HT1080 (cell line): Measurements from ENCODE around the gene MAPK7. TPM values are rescaled to one million over a fixed set of nuclear protein-coding genes. Genes with fewer than 3 reads are reported as not detected.

Source experiments
- DNase-seq: peaks from one replicate; pipeline ENCODE4 v3.0.0-alpha.2; 2015; ENCODE audit warnings: low read depth
- small RNA-seq: library from RNA; depleted of rRNA; stranded (forward); fragments of <200 nt; gene quantifications from one replicate; pipeline ENCODE3, GENCODE V24; 2014
- total RNA-seq: library from RNA; depleted of rRNA; stranded (reverse); fragments of >200 nt; shearing (Covaris generic); gene quantifications from 2 replicates; pipeline ENCODE4 v1.2.3, GENCODE V29; 2014; rRNA removed

MAPK7 gene
- total RNA-seq, 1 experiment from 2014 or later, result 8.6 TPM

GRCh38 chr17:19415311-19415710 is 37.0 kb downstream of the MAPK7 start:
- no peak for DNase-seq

GRCh38 chr17:19415806-19416775 is 37.8 kb downstream of the MAPK7 start:
- no peak for DNase-seq

- no peak for DNase-seq
Observed at GRCh38 chr17:19417611-19418010, 39.3 kb downstream of the MAPK7 start.

- DNase-seq, result peak; percentile 67
Observed at GRCh38 chr17:19418251-19418992, 40.1 kb downstream of the MAPK7 start.

- no peak for DNase-seq
Observed at GRCh38 chr17:19421219-19421618, 42.9 kb downstream of the MAPK7 start.

GRCh38 chr17:19421926-19422325 is 43.6 kb downstream of the MAPK7 start:
- no peak for DNase-seq

- no peak for DNase-seq
Observed at GRCh38 chr17:19424934-19425868, 46.9 kb downstream of the MAPK7 start.

GRCh38 chr17:19426631-19427030 is 48.3 kb downstream of the MAPK7 start:
- no peak for DNase-seq

- no peak for DNase-seq
Observed at GRCh38 chr17:19431691-19432090, 53.4 kb downstream of the MAPK7 start.

Small RNAs within 50 kb of the gene (small RNA-seq; reads per million reads assigned to genes)
- gene MIR1180 (0.36 reads per million, percentile 41 among the genes with 10 or more reads in this experiment), gene RF00537 (not detected)

Other genes starting within 250 kb of the MAPK7 start
- gene EPN2, start 141.1 kb upstream of the MAPK7 start, total RNA-seq, result 13.5 and 15.8 TPM in 2 replicates
- gene B9D1, start 15.8 kb upstream of the MAPK7 start, total RNA-seq, result 33.8 and 39.7 TPM in 2 replicates
- not detected in 2 replicates for gene MFAP4, start 8.7 kb downstream of the MAPK7 start, total RNA-seq
- gene RNF112, start 32.7 kb downstream of the MAPK7 start, total RNA-seq, result 0.27 TPM in 1 of 2 replicates, not detected in the other
- gene SLC47A1, start 155.4 kb downstream of the MAPK7 start, total RNA-seq, result not detected in 2 replicates